CD4-positive, CD25-positive, alpha-beta regulatory T cell (primary cell): ENCODE measurements around the gene PRKG1. TPM values are rescaled to one million over a fixed set of nuclear protein-coding genes. Genes with fewer than 3 reads are reported as not detected.

Source experiments
- ATAC-seq, 2 donors: fragments of 150-1000 bp; cut with Tn5 transposase; one replicate each; pipeline ENCODE4 v1.10.0; 2021; ENCODE audit warnings: low read depth in 2 of 2, moderate number of reproducible peaks in 2 of 2, moderate library complexity in 1 of 2
- DNase-seq, 3 donors: peaks; one replicate each; pipeline versions ENCODE4 v3.0.0 to v3.0.0-alpha.2; 2012 to 2022; ENCODE audit warnings: mixed read lengths in 1 of 3
- H3K27ac ChIP-seq: one replicate; pipeline ENCODE4 v1.7.0; 2013; ENCODE audit warnings: mild to moderate bottlenecking, low read length; ENCODE audit not compliant: insufficient read depth, poor library complexity, severe bottlenecking
- H3K27me3 ChIP-seq: one replicate; pipeline ENCODE4 v1.7.0; 2013; ENCODE audit warnings: low read length; ENCODE audit not compliant: control insufficient read depth, insufficient read depth
- H3K36me3 ChIP-seq: one replicate; pipeline ENCODE4 v1.7.0; 2013; ENCODE audit warnings: mild to moderate bottlenecking, low read length, moderate library complexity; ENCODE audit not compliant: control insufficient read depth, insufficient read depth
- H3K4me1 ChIP-seq: 2 replicates; pipeline ENCODE4 v1.7.0; 2013; ENCODE audit warnings: mild to moderate bottlenecking, low read length; ENCODE audit not compliant: insufficient read depth, control insufficient read depth, poor library complexity, severe bottlenecking
- H3K4me3 ChIP-seq: one replicate; pipeline ENCODE4 v1.7.0; 2013; ENCODE audit warnings: low read depth, mild to moderate bottlenecking, low read length, moderate library complexity
- H3K9me3 ChIP-seq, 2 experiments: 1 replicate in 1 of 2; 2 replicates in 1 of 2; pipeline ENCODE4 v1.7.0; 2013; ENCODE audit warnings: low read length in 2 of 2, mild to moderate bottlenecking in 1 of 2, moderate library complexity in 1 of 2; ENCODE audit not compliant: control insufficient read depth in 2 of 2
- H3K27ac Mint-ChIP-seq, 3 donors: one replicate each; pipeline ENCODE4 v1.8.0; 2020 to 2022; ENCODE audit warnings: mild to moderate bottlenecking in 3 of 3, mixed read lengths in 3 of 3, moderate library complexity in 2 of 3
- H3K27me3 Mint-ChIP-seq: one replicate; pipeline ENCODE4 v1.8.0; 2022; ENCODE audit warnings: mild to moderate bottlenecking, mixed read lengths
- H3K36me3 Mint-ChIP-seq: one replicate; pipeline ENCODE4 v1.8.0; 2020; ENCODE audit warnings: mixed read lengths
- H3K4me1 Mint-ChIP-seq, 4 donors: one replicate each; pipeline ENCODE4 v1.8.0; 2020 to 2022; ENCODE audit warnings: mixed read lengths in 4 of 4, mild to moderate bottlenecking in 1 of 4
- H3K4me3 Mint-ChIP-seq, 4 donors: one replicate each; pipeline ENCODE4 v1.8.0; 2020 to 2022; ENCODE audit warnings: mild to moderate bottlenecking in 4 of 4, mixed read lengths in 4 of 4, moderate library complexity in 3 of 4
- H3K9me3 Mint-ChIP-seq, 7 donors: one replicate each; pipeline ENCODE4 v1.8.0; 2020 to 2022; ENCODE audit warnings: mixed read lengths in 7 of 7, mild to moderate bottlenecking in 3 of 7, moderate library complexity in 2 of 7
- polyA plus RNA-seq, 4 donors: library from polyadenylated mRNA; unstranded; fragments of 300-500 nt; fragmentation: Illumina TruSeq; gene quantifications; one replicate each; pipeline ENCODE4 v1.2.3, GENCODE V29; 2021
- total RNA-seq: library from RNA; stranded (reverse); gene quantifications from one replicate; pipeline ENCODE4 v1.2.3, GENCODE V29; 2022

PRKG1 gene
- total and polyA plus RNA-seq, 5 donors from 2014 or later: 0.30 TPM; not detected in 4

DNA sequence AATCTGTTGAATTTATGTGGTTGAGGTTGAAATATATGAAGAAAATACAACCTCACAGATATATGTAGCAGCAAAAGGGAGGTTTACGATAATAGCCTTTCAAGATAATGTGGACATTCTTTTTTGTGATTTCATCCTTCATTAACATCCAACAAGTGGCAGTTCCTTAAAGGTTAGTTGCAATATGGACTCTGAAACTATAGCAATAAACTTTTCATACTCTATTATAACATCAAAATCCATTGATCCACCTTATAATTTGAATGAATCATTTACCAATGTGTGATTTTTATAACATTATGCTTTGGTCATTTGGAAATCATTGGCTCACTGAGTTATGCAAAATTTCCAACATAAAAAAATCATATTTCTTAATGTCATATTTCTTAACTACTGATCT lies 825.9 kb downstream of the PRKG1 start:
- no peaks in the 10 kb centered on the region for H3K9me3 ChIP-seq
- no peak for ATAC-seq
- H3K27me3 ChIP-seq: no peaks in the 10 kb centered on the region
- no peak overlapping the region for H3K4me3 ChIP-seq
- H3K9me3 Mint-ChIP-seq: peaks cover 0 to 3% (median 0%) of the 10 kb centered on the region in 7 donors
- no peak overlapping the region for H3K27ac ChIP-seq
- H3K27me3 Mint-ChIP-seq: no peaks in the 10 kb centered on the region
- H3K36me3 Mint-ChIP-seq: no peaks in the 10 kb centered on the region
- H3K4me3 Mint-ChIP-seq: no peak overlapping the region
- no peak overlapping the region for H3K27ac Mint-ChIP-seq
- H3K4me1 ChIP-seq: no peaks in the 10 kb centered on the region
- H3K4me1 Mint-ChIP-seq: no peaks in the 10 kb centered on the region
- no peaks in the 10 kb centered on the region for H3K36me3 ChIP-seq
- no peak for DNase-seq

DNA sequence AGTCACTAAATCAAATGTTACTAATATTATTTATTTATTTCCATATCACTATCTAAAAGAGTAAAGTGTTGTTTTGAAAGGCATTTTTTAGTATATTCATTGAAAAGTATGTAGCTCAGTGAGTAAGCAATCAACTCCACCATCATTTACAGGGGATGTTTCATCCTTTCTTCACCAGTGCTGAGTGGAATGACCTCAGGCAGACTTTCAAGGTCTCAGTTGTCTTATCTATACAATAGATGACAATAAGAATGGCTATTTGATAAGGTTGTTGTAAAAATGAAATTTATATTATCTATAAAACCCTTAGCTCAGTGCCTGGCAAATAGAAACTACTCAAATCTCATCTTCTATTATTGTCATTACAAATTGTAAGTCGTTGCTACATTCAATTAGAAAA lies 829.4 kb downstream of the PRKG1 start:
- no peak overlapping the region for H3K4me3 ChIP-seq
- H3K4me1 ChIP-seq: no peaks in the 10 kb centered on the region
- H3K9me3 ChIP-seq: no peaks in the 10 kb centered on the region
- Mint-ChIP-seq H3K27me3 (no peaks in the 10 kb centered on the region), H3K4me3 (no peak overlapping the region), H3K9me3 (peaks cover 0 to 2% (median 0%) of the 10 kb centered on the region in 7 donors), H3K36me3 (no peaks in the 10 kb centered on the region), H3K27ac (no peak overlapping the region), H3K4me1 (no peaks in the 10 kb centered on the region)
- DNase-seq (no peak), ATAC-seq (no peak)
- H3K36me3 ChIP-seq: no peaks in the 10 kb centered on the region
- no peak overlapping the region for H3K27ac ChIP-seq
- H3K27me3 ChIP-seq: no peaks in the 10 kb centered on the region

- ATAC-seq (no peak), DNase-seq (no peak)
- H3K36me3 Mint-ChIP-seq: no peaks in the 10 kb centered on the region
- H3K4me3 ChIP-seq: no peak overlapping the region
- no peaks in the 10 kb centered on the region for H3K27me3 ChIP-seq
- H3K4me1 ChIP-seq: no peaks in the 10 kb centered on the region
- no peak overlapping the region for H3K4me3 Mint-ChIP-seq
- no peaks in the 10 kb centered on the region for H3K9me3 ChIP-seq
- H3K27ac ChIP-seq: no peak overlapping the region
- no peaks in the 10 kb centered on the region for H3K4me1 Mint-ChIP-seq
- H3K27ac Mint-ChIP-seq: no peak overlapping the region
- no peaks in the 10 kb centered on the region for H3K36me3 ChIP-seq
- no peaks in the 10 kb centered on the region for H3K27me3 Mint-ChIP-seq
- peaks cover 0 to 5% (median 0%) of the 10 kb centered on the region in 7 donors for H3K9me3 Mint-ChIP-seq
Measured at GRCh38 chr10:51905032-51905431, 830.7 kb downstream of the PRKG1 start.

- peaks cover 0 to 6% (median 0%) of the 10 kb centered on the region in 7 donors for H3K9me3 Mint-ChIP-seq
- ATAC-seq: no peak
Measured at GRCh38 chr10:51907361-51907760, 833.1 kb downstream of the PRKG1 start.

GRCh38 chr10:51910189-51910588 lies 835.9 kb downstream of the PRKG1 start:
- Mint-ChIP-seq H3K4me3 (no peak overlapping the region), H3K27ac (no peak overlapping the region), H3K27me3 (no peaks in the 10 kb centered on the region), H3K4me1 (no peaks in the 10 kb centered on the region), H3K36me3 (no peaks in the 10 kb centered on the region), H3K9me3 (peaks cover 0 to 6% (median 0%) of the 10 kb centered on the region in 7 donors)
- H3K4me1 ChIP-seq: no peaks in the 10 kb centered on the region
- H3K36me3 ChIP-seq: no peaks in the 10 kb centered on the region
- H3K4me3 ChIP-seq: no peak overlapping the region
- H3K27ac ChIP-seq: no peak overlapping the region
- ATAC-seq (no peak), DNase-seq (no peak)
- H3K9me3 ChIP-seq: no peaks in the 10 kb centered on the region
- H3K27me3 ChIP-seq: no peaks in the 10 kb centered on the region

More at GRCh38 chr10:51907361-51907760, 833.1 kb downstream of the PRKG1 start:
- H3K27ac Mint-ChIP-seq: no peak overlapping the region
- Histone ChIP-seq H3K4me3 (no peak overlapping the region), H3K4me1 (no peaks in the 10 kb centered on the region), H3K9me3 (no peaks in the 10 kb centered on the region), H3K36me3 (no peaks in the 10 kb centered on the region), H3K27me3 (no peaks in the 10 kb centered on the region), H3K27ac (no peak overlapping the region)
- no peak overlapping the region for H3K4me3 Mint-ChIP-seq
- H3K36me3 Mint-ChIP-seq: no peaks in the 10 kb centered on the region
- DNase-seq: no peak
- no peaks in the 10 kb centered on the region for H3K27me3 Mint-ChIP-seq
- H3K4me1 Mint-ChIP-seq: no peaks in the 10 kb centered on the region

DNA sequence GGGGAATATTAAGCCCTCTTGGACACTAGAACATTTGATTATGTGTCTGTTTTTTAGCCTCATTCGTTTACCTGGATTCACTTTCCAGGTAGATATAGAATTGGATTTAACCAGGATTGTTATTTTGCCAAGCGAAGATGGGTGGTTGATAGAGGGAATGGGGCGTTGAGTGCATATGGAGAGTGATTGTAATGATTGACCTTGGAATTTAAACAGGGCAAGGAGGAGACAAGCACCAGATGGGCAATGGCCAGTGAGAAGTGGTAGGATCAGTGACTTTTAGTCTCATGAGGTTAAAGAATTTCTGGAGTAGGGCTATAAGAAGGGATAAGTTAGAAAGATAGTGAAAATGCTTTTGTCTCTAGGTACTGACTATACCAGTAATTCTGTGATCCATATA lies 836.3 kb downstream of the PRKG1 start:
- Mint-ChIP-seq H3K36me3 (no peaks in the 10 kb centered on the region), H3K27ac (no peak overlapping the region), H3K27me3 (no peaks in the 10 kb centered on the region), H3K4me3 (no peak overlapping the region), H3K4me1 (no peaks in the 10 kb centered on the region), H3K9me3 (peaks cover 0 to 6% (median 0%) of the 10 kb centered on the region in 7 donors)
- DNase-seq (no peak), ATAC-seq (no peak)
- Histone ChIP-seq H3K36me3 (no peaks in the 10 kb centered on the region), H3K4me1 (no peaks in the 10 kb centered on the region), H3K27ac (no peak overlapping the region), H3K9me3 (no peaks in the 10 kb centered on the region), H3K27me3 (no peaks in the 10 kb centered on the region), H3K4me3 (no peak overlapping the region)

- no peak overlapping the region for H3K4me3 Mint-ChIP-seq
- H3K9me3 Mint-ChIP-seq: peaks cover 0 to 6% (median 0%) of the 10 kb centered on the region in 7 donors
- no peaks in the 10 kb centered on the region for H3K27me3 ChIP-seq
- no peaks in the 10 kb centered on the region for H3K9me3 ChIP-seq
- H3K4me1 Mint-ChIP-seq: no peaks in the 10 kb centered on the region
- no peaks in the 10 kb centered on the region for H3K36me3 ChIP-seq
- no peak for ATAC-seq
- H3K4me1 ChIP-seq: no peaks in the 10 kb centered on the region
- no peak overlapping the region for H3K27ac ChIP-seq
- H3K36me3 Mint-ChIP-seq: no peaks in the 10 kb centered on the region
- no peak overlapping the region for H3K27ac Mint-ChIP-seq
- no peak for DNase-seq
- H3K4me3 ChIP-seq: no peak overlapping the region
- no peaks in the 10 kb centered on the region for H3K27me3 Mint-ChIP-seq
Measured at GRCh38 chr10:51911723-51912122, 837.4 kb downstream of the PRKG1 start.

DNA sequence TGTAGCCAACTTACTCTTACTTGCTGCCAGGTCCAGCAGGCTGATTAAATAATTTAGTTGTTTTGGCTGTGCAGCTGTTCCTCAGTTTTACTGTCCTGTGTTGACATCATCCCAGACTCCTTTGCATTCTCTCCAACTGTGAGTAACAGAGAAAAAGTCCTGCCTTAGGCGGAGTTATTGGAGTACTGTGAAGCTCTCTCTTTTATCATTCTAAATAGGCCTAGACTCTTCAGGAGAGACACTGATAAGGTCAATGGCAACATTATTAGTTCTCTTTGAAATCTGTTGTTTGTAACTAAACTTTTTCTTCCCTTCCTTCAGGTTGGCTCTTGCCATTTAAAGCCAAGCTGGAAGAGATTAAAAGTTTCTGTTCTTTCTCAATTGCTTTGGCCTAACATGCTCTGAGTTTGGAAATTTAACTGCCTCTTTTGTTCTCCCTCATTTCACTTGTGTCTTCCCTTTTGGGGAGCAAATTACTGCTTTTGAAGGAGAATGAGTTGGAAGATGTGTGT lies 840.8 kb downstream of the PRKG1 start:
- Histone ChIP-seq H3K36me3 (no peaks in the 10 kb centered on the region), H3K4me1 (no peaks in the 10 kb centered on the region), H3K27me3 (no peaks in the 10 kb centered on the region), H3K9me3 (no peaks in the 10 kb centered on the region), H3K4me3 (no peak overlapping the region), H3K27ac (no peak overlapping the region)
- Mint-ChIP-seq H3K9me3 (peaks cover 0 to 2% (median 0%) of the 10 kb centered on the region in 7 donors), H3K4me3 (no peak overlapping the region), H3K36me3 (no peaks in the 10 kb centered on the region), H3K27me3 (no peaks in the 10 kb centered on the region), H3K27ac (no peak overlapping the region), H3K4me1 (no peaks in the 10 kb centered on the region)
- no peak for ATAC-seq
- DNase-seq: no peak
